ENCODE measurements around the gene FAM120B. TPM values are rescaled to one million over a fixed set of nuclear protein-coding genes. Genes with fewer than 3 reads are reported as not detected.

FAM120B gene
- total RNA-seq, 1 donor from 2014 or later: 27.4 TPM

DNA sequence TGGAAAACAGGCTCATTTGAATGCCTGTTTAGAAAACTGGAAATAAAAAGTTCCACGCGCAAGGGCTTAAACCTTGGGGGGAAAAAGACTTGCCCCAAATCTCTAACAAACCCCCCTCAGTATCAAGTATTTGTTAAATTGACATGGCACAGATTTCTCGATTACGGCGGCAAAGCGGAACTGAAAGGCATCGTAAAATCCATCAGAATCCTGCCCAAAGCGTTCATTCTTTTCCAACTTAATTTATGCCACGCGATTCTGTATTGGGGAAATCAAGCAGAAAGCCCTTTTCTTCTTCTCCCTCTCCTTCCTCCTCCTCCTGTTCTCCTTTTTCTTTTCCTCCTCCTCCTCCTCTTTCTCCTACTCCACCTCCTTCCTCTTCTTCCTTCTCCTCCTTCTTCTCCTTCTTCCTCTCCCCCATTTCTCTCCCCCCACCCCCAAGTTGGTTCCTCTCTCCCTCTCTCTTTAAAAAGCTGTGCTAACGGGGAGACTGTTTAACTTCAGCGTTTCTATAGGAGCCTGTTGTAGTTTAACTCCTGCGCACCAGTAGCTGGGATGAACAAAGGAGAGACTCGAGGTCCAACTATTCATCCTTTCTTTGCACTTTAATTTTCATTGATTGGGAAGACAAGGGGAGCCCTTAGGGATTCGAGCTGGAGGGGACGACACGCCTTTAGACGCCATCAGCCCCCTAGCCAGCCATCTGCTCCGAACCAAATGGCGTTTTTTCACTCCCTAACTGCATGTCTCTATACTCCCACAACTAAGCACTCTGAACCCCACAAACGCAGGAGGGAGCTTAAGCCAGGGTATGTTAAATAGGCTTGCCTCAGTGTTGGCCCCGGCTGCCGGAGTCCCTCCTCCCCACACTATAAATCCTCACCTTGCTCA is 13.0 kb upstream of the FAM120B start:
- intact Hi-C loops (cut with DNase I): loop anchor here (2.0 to 5.0 kb wide), 3 partner anchors 281 to 463 kb away; no protein-coding TSS in a partner anchor
- no peak for DNase-seq (ENCODE audit: low spot score)

DNA sequence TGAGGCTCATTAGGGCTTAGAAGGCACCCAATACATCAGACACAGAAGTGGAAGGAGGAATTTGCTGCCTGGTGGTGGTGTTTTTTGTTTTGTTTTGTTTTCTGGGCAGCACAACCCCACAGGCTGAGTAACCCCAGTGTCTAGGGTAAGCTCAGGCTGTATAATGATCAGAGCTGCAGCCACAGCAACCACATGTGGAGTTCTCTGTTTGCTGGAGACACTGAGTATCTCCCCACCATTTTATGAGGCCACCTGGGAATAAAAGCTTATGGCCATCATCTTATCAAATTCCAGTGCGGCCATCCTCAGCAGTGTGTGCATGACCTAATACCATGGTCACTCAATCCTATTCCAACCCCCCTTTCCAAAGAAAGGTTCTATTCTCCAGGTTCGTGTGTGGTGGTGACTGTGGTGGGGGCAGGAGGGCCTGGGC is 12.2 kb upstream of the FAM120B start:
- DNase-seq (ENCODE audit: low spot score): no peak
- intact Hi-C loops (cut with DNase I): loop anchor here (5.0 kb wide), 2 partner anchors 282 to 332 kb away; no protein-coding TSS in a partner anchor

DNA sequence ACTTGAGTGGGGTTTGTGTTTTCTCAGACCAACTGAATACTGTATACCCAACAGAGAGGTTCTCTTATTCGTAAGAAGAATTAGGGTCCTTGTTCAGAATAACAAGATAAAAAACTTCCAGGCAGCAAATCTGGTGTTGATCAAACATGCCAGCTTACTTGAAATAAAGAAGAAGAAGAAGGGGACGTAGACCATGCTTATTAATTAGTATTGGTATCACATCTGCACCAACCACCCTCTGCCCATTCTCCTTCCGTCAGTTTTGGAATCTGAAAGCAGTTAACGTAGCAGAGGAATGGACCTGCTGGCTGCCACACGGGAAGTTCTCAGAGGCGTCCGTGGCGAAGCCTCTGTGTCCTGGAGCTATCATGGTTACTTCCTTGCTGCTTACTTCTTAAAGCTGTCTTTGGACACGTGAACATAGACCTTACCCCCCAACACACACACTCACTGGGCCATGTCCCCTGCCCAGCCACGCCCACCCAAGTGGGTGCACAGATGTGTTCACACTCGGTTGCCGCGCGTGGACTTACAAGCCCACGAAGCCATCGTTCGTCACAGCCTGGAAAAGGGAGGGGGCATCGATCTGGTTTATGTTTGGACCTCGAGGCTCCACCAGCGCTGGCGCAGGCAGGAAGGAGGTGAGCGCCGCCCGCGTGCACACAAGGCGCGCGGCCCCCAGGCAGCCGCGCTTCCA is 11.6 kb upstream of the FAM120B start:
- intact Hi-C loops (cut with DNase I): loop anchor here (5.0 kb wide), 2 partner anchors 283 to 333 kb away; no protein-coding TSS in a partner anchor
- DNase-seq (ENCODE audit: low spot score): no peak

DNA sequence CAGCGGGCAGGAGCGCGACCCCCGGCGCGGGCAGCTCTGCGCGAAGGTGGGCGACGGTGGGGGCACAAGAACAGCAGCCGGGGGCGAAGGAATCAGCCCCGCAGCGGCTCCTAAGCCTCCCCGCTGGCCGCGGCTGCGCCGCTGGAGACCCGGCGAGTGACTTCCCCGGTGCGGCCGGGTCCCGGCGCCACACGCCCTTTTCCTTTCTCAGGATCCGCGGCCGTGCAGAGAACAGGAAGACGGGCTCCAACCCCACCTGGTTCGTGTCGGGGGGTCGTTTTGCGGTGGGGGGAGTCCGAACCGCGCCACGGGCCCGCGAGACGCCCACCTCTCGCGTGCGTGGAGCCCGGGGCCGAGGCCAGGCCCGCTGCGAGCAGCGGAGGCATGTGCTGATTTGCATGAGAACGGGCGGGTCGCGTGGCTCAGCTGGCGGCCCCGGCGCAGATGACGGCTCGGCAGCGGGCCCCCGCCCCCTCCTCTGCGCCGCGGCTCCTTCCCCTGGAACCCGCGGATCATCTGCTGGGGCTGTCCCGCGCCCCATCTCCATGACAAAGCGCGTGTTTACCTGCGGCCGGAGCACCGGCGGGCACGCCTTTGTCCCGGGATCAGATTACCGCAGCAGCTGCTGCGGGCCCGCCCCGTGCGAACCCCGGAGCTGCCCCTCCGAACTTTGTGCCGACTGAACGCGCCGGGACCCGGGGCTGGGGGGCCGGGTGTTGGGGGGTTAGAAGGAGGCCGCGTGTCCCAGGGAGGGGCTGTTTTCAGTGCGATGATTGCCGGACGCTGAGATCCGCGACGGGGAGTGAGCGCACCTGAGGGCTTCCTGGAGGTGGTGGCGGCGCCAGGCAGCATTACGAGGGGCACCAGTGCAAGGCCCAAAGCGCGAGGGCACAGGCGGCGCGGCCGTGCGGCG is 10.8 kb upstream of the FAM120B start:
- intact Hi-C loops (cut with DNase I): no loop called here
- no peak for DNase-seq (ENCODE audit: low spot score)

DNA sequence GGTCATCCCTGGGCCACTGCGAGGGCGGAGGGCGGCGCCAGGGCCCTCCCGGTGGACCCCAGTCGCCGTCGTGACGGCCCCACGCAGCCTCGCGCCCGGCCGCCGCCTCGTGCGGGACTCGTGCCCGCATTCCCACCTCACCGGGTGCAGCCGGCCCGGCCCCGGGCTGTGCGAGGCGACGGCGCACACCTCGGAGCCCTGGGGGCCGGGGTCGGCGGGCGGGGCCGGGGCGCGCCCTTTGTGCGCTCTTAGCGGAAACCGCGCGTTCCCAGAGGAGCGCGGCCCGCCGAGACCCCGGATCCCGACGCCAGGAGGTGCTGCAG is 10.2 kb upstream of the FAM120B start:
- intact Hi-C loops (cut with DNase I): no loop called here
- no peak for DNase-seq (ENCODE audit: low spot score)

DNA sequence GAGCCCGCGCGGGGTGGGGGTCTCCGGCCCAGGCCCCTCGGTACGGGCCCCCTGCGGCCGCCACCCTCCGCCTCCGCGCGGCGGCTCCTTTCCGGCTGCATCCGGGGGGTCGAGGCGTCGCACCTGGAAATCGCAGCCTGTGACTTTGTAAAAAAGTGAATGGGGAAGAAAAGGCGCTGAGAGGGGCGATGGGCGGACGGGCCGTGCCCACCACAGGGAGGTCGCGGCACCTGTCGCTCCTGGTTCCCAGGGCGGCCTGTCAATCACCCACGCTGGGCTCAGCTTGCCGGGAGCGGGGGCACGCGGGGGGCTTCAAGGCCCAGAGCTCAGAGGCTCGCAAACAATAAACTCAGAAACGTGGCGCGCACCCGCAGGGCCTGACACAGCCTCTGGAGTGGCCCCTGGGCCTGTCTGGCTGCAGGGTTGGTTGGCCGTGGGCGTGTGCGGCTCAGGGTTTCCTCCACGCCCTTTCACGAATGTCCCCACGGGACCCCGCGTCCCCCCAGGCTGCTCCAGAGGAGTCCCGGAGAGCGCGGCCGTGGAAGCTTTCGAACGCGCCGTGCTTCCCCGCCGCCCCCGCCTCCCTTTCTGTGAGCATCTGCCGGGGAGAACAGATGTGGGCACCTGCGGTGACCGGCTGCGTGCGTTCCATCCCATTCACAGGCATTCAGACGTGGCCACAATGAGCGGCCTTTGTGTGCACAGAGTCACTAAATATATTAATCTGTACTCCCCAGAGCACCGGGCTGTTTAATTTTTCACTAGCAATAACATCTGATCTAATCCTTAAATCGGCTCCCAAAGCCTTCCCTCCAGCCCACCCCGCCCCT is 9.6 kb upstream of the FAM120B start:
- intact Hi-C loops (cut with DNase I): no loop called here
- DNase-seq (ENCODE audit: low spot score): no peak

DNA sequence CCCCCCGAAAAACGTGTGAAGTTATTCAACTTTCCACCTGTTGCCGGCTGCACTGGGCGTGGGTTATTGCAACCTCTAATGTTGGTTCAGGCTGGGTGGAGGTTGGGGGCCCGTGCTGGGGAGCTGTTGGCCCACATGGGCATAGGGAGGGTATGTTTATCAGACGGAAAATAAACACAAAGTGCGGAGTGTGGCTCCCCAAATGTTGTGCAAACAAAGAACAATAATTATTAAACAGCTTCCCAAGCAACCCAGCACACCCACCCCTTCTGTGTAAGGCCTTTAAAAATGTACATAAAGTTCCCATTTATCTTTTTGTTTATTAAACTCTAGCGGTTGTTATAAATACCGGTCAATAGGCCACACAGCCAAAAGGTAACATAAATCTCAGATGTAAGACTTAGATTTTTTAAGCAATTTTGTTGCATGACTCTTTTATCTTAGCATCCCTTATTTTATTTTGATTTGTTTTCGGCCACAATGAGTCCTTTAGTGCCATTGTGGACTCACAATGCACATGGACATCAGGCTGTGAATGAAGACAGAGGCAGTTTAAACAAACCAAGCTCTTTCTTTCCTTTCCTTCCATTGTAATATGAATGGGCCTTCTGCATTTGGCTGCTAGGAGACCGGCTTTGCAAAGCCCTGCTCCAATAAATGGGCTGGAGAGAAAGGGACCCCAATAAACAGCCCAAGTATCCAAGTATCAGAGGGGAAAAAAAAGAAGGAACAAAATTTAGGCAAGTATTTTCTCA is 8.8 kb upstream of the FAM120B start:
- DNase-seq (ENCODE audit: low spot score): no peak
- intact Hi-C loops (cut with DNase I): no loop called here

DNA sequence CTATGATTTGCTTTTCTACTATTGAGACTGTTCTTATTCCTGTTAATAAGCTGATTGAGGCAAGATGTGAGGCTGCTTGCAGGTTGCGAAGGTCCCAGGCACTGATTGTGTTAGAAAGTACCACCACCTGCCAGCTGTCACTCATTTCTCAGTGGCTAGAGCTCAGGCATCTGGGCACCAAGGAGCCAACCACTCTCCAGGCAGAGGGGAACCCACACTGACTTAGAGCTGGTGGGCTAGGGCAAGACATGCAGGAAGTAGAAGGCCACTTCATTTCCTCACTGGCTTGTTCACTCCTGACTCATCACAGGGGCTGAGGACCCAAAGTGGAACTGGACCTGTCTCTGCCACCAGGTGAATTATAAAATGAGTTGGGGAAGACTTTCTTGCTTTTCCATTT is 7.9 kb upstream of the FAM120B start:
- intact Hi-C loops (cut with DNase I): no loop called here
- no peak for DNase-seq (ENCODE audit: low spot score)

DNA sequence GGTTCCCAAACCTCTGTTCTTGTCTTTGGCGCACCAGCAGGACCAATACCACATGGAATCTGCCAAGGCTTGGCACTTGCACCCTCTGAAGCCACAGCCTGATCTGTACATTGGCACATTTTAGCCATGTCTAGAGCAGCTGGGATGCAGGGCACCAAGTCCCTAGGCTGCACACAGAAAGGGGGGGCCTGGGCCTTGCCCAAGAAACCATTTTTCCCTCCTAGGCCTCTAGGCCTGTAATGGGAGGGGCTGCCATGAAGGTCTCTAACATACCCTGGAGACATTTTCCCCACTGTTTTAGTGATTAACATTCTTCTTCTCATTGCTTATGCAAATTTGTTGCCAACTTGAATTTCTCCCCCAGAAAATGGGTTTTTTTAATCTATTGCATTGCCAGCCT is 5.4 kb upstream of the FAM120B start:
- no peak for DNase-seq (ENCODE audit: low spot score)
- intact Hi-C loops (cut with DNase I): no loop called here

DNA sequence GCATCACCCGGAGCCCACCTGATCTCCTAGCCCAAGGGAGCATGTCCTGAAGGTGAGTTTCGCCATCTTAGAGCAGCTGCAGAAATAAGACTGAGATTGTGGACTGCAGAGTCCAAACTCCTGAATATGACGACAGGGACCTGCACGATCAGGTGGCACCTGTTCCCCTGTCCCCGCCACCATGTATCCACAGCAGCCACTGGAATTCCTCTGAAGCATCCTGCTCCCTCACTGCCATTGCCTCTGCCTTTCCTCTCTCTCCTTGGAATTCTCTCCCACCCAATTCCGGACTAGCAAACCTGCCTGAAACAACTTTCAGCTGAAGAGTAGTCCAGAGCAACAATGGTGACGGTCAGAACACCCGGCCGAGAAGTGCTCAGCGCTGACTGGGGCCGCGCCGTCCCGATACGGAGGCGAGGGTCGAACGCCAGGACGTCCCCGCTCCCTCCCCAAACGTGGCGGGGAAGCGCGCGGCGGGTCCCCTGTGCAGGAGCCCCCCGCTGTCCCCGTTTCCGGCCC is 694 bp upstream of the FAM120B start:
- intact Hi-C loops (cut with DNase I): loop anchor here (2.0 to 5.0 kb wide), 2 partner anchors 221 to 247 kb away; partner anchors contain the start of gene PSMB1
- no peak for DNase-seq (ENCODE audit: low spot score)

DNA sequence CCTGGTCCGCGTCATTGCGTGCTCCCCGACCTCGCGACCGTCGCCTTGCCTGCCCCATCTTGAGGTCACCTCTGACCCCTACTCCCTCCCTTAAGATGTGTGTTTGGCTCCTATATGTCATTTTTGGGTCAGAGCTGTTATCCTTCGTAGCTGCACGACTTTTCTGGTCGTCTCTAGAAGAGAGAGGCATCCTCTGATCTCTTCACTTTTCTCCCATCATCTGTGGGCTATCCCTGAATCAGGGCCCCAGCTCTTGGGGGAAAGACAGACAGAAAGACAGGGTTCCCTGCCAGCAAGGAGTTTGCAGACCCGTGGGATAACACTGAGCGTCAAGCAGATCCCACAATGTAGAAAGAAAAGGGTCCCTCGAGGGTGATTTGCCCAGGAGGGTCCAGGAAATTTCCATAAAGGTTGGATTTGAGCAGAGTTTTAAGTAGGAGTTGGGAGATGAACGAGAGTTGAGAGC is 555 bp downstream of the FAM120B start:
- DNase-seq (ENCODE audit: low spot score): no peak
- intact Hi-C loops (cut with DNase I): loop anchor here (2.0 to 5.0 kb wide), 2 partner anchors 220 to 246 kb away; partner anchors contain the start of gene PSMB1

DNA sequence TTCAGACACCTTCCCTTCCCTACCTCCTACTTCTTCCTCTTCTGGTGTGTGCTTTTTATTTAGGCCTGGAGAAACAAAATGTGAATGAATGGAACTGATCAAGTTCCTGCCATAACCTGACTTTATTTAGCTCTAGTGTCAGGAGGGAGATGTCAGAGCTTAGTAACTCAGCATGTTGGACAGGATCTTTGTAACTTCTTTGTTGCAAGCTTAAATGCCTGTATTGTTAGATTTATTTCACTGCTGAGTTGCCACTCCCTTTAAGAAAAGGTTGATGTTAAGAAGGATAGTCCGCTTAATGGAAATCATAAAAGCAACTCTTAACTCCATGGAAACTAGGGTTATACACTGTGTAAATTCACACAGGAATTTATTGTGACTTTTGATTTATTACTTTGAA is 2.2 kb downstream of the FAM120B start:
- intact Hi-C loops (cut with DNase I): loop anchor here (5.0 kb wide), 1 partner anchor 219 kb away; no protein-coding TSS in a partner anchor
- no peak for DNase-seq (ENCODE audit: low spot score)

DNA sequence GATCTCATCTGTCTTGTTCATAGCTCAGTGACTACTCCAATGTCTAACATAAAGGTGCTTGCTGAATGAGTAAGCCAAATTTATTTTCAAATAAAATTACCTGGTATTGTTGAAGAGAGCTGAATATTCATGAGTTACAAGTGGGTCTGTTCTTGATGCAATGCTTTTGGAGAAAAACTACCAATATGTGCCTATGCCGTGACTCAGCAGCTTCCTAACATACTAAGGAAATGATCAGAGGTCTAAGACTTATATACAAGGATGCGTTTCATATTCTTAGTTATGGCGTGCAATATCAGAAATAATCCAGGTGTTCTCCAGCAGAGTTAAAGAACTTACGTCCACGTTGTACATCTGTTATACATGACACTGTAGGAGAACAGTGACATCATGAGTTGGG is 5.1 kb downstream of the FAM120B start:
- intact Hi-C loops (cut with DNase I): no loop called here
- no peak for DNase-seq (ENCODE audit: low spot score)

DNA sequence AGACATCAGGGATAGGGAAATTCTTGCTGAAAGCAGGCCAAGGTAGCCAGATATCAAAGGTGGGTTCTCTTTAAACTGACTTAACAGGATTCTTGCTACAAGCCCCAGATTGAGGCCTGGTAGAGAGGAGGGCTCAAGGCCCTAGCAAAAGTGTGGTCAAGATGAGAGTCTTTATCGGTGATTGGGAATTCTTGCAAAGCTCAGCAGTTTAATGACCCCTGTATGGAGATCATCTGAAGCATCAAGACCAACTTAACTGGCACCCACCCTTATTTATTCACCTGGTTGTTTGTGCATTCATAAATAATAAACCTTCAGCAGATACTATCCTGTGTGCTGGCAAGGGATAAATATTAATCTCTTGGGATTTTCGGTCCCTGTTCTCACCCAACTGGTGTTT is 6.3 kb downstream of the FAM120B start:
- DNase-seq (ENCODE audit: low spot score): no peak
- intact Hi-C loops (cut with DNase I): no loop called here

DNA sequence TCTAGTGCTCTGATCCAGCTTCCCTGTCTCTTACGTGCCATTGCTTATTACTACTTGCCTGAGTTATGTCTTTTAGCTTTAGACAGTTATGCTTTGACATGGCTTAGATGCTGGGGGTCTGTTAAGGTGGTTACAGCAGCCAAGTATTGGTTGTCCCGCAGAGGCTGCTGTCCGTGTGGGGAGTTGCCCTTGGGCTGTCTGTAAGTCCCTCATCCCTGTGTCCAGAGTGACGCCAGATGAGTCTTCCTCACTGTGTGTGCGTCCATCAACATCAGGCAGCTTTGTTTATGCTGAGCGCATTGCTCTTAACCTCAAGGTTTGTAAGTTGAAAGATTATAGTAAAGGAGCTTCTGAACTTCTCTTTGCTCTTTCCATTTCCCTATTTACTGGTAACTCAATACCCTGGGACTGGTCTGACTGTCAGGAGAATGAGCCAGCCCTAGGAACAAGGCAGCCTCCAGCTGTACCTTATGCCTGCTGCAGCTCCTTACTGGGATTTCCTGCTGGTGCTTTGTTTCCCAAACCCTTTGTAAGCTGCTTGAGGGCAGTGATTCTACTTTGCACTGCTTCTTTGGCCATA is 7.2 kb downstream of the FAM120B start:
- intact Hi-C loops (cut with DNase I): no loop called here
- no peak for DNase-seq (ENCODE audit: low spot score)

DNA sequence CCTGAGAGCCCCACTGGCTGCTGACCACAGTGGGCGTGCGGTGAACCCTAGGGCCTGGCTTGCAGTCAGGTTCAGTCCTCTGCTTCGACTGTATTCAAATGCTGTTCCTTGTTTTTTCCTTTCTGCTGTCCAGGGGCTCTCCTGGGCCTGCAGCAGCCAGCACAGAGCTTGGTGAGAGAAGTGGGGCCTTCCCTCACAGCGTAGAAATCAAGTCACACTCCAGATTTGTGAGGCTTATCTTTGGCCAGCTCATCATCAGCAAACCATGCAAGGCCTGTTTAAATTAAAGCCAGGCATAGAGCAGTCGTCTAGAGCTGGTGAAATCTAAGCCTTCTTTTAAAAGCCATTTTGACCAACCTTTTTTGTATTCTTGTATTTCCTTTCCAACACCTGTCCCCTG is 8.4 kb downstream of the FAM120B start:
- no peak for DNase-seq (ENCODE audit: low spot score)
- intact Hi-C loops (cut with DNase I): no loop called here

DNA sequence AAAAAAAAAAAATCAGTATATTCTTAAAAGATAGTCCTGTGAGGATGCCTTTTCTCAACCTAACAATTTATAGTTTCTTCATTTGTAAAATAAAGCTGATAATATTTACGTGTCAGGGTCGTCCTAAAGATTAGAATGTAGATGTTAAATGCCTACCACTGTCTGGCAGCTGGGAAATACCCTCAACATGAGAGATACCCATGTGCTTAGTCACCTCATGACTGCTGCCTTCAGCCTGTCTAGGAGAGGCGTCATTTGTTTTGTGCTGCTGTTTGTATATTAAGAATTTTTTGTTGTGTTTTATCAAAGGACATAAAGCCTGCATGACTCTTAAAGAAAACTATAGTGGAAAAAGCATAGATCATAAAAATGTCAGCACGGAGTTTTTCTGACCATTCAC is 9.5 kb downstream of the FAM120B start:
- intact Hi-C loops (cut with DNase I): no loop called here
- no peak for DNase-seq (ENCODE audit: low spot score)

All from cardiac septum (tissue), 1 donor.